DOHH2 (cell line): ENCODE measurements around the gene GDAP2.

Source experiments
- EZH2phosphoT487 ChIP-seq: fragments of 200-600 bp; sonication (generic); IDR thresholded peaks from 2 replicates; pipeline ENCODE4 v1.6.1; 2017; ENCODE audit warnings: borderline replicate concordance, mild to moderate bottlenecking, antibody characterized with exemption, low read length, moderate library complexity, mixed read lengths
- TF ChIP-seq, protein P1 (sequence below): fragments of 200-600 bp; sonication (generic); IDR thresholded peaks from one replicate; pipeline ENCODE4 v1.5.1; 2014; ENCODE audit warnings: antibody characterized with exemption, mild to moderate bottlenecking, low read depth, low read length; ENCODE audit not compliant: poor library complexity, severe bottlenecking

DNA sequence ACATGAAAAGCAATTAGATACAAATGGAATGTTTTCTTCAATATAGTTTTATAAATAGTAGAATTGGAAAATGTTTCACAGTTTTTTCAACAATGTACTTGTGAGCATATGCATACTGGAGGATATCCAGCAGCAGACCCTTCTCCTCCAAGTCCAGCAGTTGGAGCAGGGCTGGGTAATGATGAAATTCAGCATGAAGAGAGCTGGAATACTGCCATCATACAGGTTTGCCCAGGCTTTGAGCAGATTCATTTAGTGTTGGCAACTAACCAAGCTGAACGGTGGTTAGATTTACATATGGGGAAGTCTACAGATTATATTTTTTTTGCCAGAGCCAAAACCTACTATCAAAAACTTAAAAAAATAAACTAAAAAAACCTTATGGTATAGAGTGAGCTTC lies 38.5 kb upstream of the GDAP2 start:
- TF ChIP-seq, protein P1, sequence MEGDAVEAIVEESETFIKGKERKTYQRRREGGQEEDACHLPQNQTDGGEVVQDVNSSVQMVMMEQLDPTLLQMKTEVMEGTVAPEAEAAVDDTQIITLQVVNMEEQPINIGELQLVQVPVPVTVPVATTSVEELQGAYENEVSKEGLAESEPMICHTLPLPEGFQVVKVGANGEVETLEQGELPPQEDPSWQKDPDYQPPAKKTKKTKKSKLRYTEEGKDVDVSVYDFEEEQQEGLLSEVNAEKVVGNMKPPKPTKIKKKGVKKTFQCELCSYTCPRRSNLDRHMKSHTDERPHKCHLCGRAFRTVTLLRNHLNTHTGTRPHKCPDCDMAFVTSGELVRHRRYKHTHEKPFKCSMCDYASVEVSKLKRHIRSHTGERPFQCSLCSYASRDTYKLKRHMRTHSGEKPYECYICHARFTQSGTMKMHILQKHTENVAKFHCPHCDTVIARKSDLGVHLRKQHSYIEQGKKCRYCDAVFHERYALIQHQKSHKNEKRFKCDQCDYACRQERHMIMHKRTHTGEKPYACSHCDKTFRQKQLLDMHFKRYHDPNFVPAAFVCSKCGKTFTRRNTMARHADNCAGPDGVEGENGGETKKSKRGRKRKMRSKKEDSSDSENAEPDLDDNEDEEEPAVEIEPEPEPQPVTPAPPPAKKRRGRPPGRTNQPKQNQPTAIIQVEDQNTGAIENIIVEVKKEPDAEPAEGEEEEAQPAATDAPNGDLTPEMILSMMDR, result no peak
- TF ChIP-seq EZH2phosphoT487, result no peak
